ENCODE results near the gene SLC12A4.
"Not testable (repeated sequence)": the region's sequence is repeated elsewhere in the genome, so short reads cannot be mapped to it uniquely, and the experiment has no call there.

SLC12A4 gene

DNA sequence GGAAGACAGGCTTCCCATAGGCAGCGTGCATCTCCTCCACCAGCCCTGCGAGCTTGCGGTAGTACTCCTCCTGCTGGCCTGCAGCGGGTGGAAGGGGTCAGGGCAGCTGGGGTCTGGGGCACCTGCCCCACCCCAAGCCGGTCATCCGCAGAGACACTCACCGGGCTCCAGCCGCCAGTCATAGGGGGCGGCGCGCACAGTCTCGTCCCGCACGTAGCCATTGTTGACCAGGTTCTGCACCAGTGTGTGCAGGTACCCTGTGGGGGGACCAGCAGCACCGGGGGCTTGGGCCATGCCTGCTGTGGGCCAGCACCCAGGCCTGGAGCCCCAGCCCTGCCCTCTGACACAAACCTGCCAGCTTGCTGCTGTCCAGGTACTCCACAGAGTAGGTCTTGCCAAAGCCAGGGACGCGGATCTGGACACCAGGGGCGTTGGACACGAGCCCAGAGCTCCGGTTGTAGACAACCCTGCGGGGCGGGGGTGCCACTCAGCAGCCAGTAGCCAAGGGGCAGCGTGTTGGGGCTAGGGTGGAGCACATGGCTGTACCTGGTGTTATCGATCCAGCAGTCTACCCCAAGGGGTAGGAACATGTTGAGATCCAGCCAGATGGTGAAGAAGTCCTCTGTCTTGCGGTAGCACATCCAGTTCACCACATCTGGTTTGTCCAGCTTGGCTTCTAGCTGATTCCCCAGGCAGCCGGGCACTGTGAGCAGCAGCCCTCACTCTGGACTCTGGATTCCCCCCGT, 25.8 kb downstream of the SLC12A4 start:
- in situ Hi-C loops (cut with MboI; ENCODE audit: low sequenced_read_pairs), result no loop called here

DNA sequence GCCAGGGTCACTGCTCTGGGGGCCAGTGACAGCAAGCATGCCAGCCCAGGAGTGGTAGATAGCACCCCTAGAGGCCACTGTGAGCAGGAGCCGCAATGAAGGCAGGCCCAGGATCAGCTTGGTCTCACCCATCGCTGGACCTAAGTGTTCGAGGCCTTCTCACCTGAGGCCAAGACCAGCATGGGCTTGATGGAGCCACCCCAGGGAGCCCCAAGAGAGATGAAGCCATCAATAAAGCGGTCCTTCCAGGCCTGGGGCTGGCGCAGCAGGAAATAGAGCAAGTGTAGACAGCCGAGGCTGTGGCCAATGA, 26.3 kb downstream of the SLC12A4 start:
- in situ Hi-C loops (cut with MboI; ENCODE audit: low sequenced_read_pairs), result no loop called here

DNA sequence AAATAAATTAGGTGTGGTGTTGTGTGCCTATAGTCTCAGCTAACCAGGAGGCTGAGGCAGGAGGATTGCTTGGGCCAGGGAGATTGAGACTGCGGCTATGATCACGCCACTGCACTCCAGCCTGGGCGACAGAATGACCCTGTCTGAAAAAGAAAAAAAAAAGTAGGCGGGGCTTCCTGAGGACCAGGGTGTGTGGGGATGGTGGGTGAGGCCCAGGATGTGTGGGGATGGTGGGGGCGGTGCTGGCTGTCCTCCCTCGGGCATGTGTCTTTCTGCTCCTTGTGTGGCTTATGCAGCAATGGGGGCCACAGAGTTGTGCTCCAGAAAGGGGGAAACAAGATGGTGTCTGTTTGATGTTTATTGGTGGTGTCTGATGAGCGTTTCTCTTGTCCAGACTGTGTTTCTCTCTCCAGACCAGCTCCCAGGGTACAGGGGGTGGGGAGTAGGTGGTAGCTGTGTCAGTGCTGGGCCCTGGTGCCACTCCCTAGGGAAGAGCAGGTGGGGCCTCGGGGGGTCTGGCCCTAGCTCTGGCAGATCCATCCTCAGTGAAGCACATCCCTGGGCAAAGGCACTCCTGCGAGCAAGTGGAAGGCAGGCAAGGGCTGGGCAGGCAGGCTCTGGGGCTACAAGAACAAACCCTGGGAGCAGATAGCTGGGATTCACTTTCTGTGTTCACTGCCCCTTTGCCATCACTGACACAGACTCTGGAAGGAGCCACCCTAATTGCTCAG, 26.8 kb downstream of the SLC12A4 start:
- in situ Hi-C loops (cut with MboI; ENCODE audit: low sequenced_read_pairs), result no loop called here

DNA sequence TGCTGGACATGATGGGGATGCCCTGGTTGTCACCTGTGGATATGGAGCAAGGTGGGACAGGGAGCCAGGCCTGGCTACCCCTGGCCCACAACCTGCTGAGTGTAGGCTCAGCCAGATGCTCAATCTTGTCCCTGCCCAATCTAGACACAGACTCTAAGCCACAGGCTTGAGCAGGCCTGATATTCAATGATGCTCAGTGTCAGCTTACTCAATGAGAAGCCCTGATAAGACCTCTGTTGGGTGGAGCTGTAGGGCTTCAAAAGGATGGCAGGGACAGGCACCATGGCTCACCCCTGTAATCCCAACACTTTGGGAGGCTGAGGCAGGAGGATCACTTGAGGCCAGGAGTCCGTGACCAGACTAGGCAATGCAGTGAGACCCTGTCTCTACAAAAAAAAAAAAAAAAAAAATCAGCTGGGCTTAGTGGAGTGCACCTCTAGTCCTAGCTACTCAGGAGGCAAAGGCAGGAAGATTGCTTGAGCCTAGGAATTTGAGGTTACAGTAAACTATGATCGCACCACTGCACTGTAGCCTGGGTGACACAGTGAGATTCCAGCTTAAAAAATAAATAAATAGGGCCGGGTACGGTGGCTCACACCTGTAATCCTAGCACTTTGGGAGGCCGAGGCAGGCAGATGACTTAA, 27.9 kb downstream of the SLC12A4 start:
- in situ Hi-C loops (cut with MboI; ENCODE audit: low sequenced_read_pairs), result no loop called here

DNA sequence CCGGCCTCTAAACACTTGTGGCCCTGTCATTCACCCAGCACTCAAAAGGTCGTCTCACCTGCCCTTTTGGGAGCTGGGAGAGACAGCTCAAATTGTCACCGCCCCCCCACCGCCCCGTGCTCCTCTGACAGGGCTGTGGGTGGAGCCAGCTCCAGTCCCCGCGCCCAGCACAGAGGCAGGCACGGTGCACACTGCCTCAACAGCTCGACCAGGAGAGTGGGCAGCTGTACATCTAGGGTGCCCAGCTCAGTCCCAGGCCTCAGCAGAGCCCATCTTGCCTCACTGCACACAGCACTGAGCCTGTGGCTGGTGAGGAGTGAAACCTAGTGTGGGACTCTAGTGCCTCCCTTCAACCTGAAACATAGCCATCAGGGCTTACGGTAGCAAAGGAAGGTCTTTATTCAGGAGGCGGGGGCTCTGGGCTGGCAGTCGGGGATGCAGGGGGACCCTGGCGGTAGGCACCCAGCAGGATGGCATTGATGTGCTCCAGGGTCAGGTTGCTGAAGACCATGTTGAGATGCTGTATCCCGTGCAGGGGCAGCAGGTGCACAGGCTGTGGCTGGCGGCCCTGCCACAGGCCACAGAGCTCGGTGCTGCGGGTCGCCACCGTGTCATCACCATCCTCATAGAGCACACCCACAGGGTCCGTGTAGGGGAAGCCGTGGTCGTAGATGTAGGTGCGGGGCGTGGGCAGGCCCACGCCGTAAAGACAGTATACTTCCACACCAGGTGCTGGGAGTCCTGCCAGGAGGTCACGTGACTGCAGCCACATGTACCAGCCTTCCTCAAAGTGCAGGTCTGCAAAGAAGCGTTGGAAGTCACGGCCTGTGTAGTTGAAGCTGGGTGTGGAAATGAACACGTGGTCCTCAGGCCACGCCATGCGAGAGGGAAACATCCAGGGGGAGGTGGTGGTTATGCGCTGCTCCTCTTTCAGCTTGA, 28.7 kb downstream of the SLC12A4 start:
- in situ Hi-C loops (cut with MboI; ENCODE audit: low sequenced_read_pairs), result no loop called here

DNA sequence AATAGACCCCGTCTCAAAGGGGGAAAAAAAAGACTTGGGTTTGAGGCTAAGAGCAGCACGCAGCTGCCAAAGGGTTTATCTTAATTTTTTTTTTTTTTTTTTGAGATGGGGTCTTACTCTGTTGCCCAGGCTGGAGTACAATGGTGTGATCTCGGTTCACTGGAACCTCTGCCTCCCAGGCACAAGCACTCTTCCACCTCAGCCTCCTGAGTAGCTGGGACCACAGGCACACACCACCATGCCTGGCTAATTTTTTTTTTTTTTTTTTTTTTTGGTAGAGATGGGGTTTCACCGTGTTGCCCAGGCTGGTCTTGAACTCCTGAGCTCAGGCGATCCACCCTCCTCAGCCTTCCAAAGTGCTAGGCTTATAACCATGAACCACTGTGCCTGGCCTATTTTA, 30.7 kb downstream of the SLC12A4 start:
- in situ Hi-C loops (cut with MboI; ENCODE audit: low sequenced_read_pairs), result not testable (repeated sequence)

DNA sequence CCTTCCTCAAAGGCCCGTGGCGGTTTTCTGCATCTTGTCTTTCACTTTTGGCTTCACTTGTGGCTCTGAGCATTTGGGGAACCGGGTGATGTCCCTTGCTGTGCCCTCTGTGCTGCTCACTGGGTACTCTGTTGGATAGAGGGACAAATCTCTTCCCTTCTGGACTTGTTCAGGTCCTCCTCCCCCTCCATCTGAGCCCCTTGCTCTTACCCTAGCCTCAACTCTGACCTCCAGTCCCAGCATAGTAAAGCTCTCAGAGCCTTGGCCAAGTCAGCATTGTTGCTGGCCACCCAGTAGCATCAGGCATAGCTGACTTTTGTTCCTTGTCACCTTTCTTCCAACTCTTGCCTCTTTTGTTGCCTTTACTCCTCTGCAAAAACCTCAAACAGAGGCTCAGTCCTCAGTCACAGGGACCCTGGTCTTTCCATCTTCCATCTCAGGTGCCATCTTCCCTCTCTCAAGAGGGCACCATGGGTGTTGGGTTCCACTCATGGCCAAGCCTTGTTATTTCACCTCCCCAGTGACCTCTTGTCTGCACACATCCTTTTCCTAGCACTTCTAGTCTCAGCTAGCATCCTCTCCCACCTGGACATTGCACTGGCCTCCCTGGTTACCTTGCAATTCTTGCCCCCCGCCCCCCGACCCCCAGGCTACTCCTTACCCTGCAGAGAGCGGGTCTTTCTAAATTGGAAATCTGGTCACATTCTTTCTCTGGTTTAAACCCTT, 31.4 kb downstream of the SLC12A4 start:
- in situ Hi-C loops (cut with MboI; ENCODE audit: low sequenced_read_pairs), result no loop called here

DNA sequence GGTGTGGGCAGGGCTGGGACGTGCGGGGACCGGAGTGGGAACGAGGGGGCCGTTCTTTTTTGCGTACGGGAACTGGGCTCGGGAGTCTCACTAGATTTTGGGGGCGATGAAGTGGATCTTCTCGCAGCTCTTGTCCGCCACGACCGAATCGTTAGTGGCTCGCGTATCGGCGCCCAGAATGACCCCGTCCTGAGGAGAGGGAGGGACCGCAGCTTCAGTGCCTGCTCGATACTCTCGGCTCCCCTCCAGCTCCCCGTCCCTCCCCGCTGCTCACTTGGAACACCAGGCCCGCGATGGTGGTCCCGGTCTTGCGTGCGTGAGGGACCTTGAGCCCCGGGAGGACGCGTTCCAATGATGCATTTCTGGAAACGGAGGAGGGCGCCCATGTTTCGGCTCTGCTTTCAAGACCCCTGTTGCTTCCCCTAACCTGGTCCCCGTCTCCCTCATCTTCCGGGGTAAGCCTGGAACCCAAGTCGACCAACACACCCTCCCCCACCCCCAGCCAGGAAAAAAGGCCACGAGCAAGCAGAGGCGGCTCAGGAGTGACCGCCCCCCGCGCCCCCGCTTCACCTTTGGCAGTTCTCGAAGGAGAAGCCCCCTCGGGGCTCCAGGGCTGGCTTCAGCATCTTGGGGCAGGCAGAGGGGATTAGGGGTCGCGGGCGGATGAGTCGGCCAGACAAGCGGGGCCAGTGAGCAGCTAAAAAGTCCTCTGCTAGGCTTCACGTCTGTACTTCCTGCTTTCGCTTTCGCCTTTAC, 32.1 kb downstream of the SLC12A4 start, which contains the start of gene PSMB10:
Gene PSMB10, minus strand, starts transcription at position 727 of the 756 bp plus-strand sequence. Its CDS starts 101 bp downstream, at position 626.
- in situ Hi-C loops (cut with MboI; ENCODE audit: low sequenced_read_pairs), result no loop called here

DNA sequence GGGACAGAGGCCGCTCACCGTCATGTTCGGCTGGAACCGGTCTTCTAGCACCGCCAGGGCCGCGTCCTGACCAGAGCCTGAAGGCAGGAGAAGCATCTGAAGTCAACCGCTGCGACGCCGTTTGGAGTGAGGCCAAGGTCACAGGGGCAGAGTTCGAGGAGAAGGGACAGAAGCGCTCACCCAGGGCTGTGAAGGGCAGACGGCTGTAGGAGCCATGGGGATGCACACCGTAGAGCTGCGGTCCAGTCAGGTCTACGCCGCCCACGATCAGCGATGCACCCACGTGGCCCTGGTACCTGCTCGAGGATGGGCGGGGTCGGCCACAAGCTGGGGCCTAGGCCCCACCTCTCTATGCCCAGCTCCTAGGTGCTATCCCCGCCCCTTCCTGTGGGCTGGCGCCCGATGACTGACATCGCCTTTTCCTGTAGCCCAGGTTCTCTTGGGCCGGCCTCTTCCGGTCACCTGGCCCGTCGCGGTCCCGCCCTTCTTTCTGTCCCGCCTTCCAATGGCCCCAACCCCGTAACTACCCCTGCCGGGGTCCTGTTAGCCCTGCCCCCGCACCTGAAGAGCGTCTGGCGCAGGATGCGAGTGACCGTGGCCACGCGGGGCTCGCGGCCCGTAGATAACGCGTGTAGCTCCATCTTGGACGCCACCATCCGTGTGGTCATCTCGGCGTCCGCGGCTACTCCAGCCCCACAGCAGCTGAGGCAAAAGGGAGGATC, 32.9 kb downstream of the SLC12A4 start:
- in situ Hi-C loops (cut with MboI; ENCODE audit: low sequenced_read_pairs), result no loop called here

DNA sequence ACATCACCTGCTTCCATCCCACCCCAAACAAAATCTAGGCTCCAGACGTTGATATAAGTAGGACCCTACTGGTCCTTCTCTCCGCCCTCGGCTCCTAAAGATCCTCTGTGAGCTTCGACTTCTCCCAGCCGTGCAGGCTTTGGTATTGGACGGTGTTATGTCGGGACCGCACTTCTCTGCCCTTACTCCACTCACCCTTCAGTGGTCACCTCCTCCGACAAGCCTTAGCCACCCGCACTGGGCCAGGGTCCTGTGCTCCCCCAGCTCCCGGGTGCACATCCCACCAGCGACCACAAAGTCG, 33.4 kb downstream of the SLC12A4 start:
- in situ Hi-C loops (cut with MboI; ENCODE audit: low sequenced_read_pairs), result no loop called here

DNA sequence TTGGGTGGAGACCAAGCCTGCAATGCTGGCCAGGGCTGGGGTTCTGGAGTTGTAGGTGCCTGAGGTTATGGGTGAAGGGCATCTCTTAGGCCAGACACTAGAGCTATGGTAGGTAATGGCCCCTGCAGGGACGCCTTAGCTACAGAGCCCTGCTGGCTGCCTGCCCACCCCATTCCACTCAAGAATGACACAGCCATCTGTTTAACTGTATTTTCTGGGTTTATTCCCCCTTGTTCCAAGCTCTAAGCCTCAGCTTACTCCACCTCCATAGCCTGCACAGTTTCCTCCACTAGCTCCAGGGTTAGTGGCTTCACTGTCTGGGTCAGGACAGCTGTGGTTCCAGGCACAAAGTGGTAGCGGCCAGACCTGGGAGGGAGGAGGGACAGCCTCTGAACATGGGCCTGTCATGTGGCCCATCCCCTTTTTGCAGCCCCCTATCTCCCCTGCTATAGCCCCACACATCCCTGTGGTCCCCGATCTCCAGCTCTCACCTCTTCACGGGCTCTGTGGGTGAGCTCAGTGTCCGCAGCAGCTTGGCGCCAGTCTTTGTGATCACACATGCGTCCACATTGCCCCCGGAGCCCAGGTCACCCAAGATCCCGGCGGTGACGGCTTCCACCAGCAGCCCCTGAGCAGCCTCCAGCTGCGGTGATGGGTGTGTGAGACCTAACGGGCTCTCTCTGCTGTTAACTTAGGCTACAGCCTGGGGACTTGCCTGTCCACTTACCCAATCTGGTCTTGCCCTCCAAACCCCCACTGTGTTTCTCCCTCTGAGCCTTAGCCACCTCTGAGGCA, 33.9 kb downstream of the SLC12A4 start:
- in situ Hi-C loops (cut with MboI; ENCODE audit: low sequenced_read_pairs), result no loop called here

DNA sequence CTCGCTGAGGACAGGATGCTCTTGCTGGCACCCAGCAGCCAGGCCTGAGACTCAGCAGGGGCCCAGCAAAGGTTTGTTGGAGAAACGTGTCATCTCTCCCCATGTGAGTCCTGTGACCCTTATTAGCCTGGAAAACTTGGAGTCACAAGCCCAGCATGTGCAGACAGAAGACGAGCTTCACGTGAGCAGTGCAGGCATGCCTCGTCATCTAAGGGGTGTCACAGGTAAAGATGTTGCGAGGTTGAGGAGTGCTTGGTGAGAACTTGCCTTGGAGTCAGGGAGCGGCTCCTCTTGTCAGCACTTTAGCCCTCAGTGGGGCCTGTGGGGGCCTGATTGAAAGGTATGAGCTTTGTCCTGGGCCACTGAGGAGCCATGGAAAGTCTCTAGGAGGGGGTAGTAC, 34.6 kb downstream of the SLC12A4 start:
- in situ Hi-C loops (cut with MboI; ENCODE audit: low sequenced_read_pairs), result no loop called here

DNA sequence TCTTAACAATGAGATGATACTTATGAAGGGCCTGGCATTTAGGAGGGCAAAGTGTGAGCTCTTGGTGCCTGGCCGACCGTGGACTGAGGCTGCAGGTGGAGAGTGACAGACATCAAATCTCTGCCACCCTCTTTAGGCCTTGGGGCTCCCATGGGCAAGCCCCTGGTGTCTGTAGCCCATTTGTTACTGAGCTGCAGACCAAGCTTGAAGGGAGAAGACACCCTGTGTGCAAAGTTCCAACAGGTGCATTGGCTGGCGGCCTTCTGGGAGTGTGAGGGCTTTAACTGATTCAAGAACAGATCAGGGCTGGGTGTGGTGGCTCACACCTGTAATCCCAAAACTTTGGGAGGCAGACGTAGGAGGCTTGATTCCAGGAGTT, 36.0 kb downstream of the SLC12A4 start:
- in situ Hi-C loops (cut with MboI; ENCODE audit: low sequenced_read_pairs), result no loop called here

DNA sequence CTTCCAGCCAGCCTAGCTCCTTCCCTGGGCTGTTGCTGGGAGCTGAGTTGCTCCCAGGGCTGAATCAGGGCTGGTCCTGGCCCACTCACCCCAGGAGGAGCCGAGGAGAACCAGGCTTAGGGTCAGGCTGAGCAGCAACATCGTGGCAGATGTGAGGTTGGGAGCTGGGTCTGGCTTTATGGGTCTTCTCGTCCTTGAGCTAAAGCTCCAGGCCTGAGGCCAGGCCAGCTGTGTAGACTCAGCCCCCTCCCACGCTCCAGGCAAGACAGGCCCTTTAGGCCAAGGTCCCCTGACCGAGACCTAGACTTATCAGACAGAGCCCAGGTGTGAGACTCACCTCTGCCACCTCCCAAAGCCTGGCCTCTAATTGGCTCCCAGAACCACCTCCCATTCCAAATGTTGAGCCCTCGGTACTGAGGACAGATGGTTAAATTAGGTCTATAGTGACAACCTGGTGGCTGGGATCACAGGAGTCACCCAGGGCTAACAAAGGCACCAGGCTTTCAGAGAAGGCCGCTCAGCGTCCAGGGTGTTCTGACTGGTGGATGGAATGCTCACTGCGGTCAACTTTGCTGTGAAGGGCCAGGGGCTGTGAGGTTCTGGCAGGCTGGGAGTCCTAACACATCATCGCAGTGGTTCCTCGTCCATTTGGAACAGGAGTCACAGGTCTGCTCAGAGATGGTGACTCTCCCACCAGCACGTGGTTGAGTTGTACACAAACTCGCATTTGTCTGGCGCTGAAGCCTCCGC, 36.5 kb downstream of the SLC12A4 start, which contains the start of gene CTRL:
Gene CTRL, minus strand, starts transcription at position 151 of the 750 bp plus-strand sequence. Its CDS starts 10 bp downstream, at position 141.
- in situ Hi-C loops (cut with MboI; ENCODE audit: low sequenced_read_pairs), result no loop called here

DNA sequence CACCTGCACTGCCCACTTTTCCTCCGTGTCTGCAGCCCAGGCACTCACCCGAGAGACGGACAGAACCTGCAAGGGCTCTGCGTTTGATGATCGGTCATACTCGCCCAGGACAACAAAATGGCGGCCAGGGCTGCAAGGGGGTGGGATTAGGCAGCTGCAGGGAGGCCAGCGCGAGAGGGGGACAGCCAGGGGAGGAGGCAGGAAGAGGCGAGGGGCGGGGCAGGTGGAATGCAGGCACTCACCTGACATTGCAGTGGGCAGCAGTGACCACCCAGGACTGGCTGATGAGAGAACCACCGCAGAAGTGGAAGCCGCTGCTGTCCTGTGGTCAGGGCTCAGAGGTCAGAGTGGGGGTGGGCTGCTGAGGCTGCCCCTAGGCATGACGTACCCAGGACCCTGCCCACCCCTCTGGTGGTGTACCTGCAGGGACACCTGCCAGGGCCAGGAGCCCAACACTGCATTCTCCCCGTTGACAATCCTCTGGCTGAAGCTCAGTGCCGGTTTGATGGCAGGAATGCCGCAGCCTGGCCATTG, 37.7 kb downstream of the SLC12A4 start:
- in situ Hi-C loops (cut with MboI; ENCODE audit: low sequenced_read_pairs), result no loop called here

DNA sequence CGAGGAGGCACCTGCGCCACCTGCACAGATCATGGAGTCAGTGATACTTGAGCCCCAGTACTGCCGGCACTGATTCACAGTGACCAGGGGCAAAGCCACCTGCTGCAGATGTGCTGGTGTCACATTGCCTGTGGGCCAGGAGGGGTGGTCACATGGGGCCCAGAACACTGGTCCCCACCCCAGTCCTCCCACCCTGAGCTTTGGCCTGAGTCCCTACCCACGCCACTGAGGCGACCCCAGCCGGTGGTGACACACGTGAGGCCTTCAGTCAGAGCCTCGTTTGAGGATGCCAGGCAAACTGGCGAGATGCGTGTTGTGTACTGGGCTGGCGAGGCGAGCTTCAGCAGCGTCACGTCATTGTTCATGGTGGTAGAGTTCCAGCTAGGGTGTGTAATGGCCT, 38.2 kb downstream of the SLC12A4 start:
- in situ Hi-C loops (cut with MboI; ENCODE audit: low sequenced_read_pairs), result no loop called here
